H9 (cell line): ENCODE measurements around the gene HEYL. TPM values are rescaled to one million over a fixed set of nuclear protein-coding genes. Genes with fewer than 3 reads are reported as not detected.

Source experiments
- DNase-seq: peaks from one replicate; pipeline ENCODE4 v3.0.0-alpha.2; 2017
- H2AFZ ChIP-seq: one replicate; pipeline ENCODE4 v1.6.1; 2013; ENCODE audit warnings: mild to moderate bottlenecking, low read length, control low read depth, moderate library complexity
- H2AK5ac ChIP-seq: 2 replicates; pipeline ENCODE4 v1.6.1; 2013; ENCODE audit warnings: low read length, control low read depth, mixed read lengths; ENCODE audit not compliant: insufficient read length
- H2BK120ac ChIP-seq: one replicate; pipeline ENCODE4 v1.6.1; 2013; ENCODE audit warnings: low read depth, mild to moderate bottlenecking, low read length, control low read depth, inconsistent platforms; ENCODE audit not compliant: poor library complexity, severe bottlenecking
- H2BK12ac ChIP-seq: 2 replicates; pipeline ENCODE4 v1.6.1; 2013; ENCODE audit warnings: low read length, control low read depth, mixed read lengths, low read depth; ENCODE audit not compliant: insufficient read length
- H2BK15ac ChIP-seq: 2 replicates; pipeline ENCODE4 v1.6.1; 2013; ENCODE audit warnings: low read depth, low read length, control low read depth
- H2BK20ac ChIP-seq: one replicate; pipeline ENCODE4 v1.6.1; 2013; ENCODE audit warnings: low read depth, mild to moderate bottlenecking, low read length, control low read depth, inconsistent platforms; ENCODE audit not compliant: poor library complexity, severe bottlenecking
- H2BK5ac ChIP-seq: 2 replicates; pipeline ENCODE4 v1.6.1; 2013; ENCODE audit warnings: low read length, control low read depth, mixed read lengths; ENCODE audit not compliant: insufficient read length
- H3K14ac ChIP-seq: 2 replicates; pipeline ENCODE4 v1.6.1; 2013; ENCODE audit warnings: low read length, control low read depth; ENCODE audit not compliant: insufficient read depth
- H3K18ac ChIP-seq: 2 replicates; pipeline ENCODE4 v1.6.1; 2013; ENCODE audit warnings: low read depth, mild to moderate bottlenecking, mixed read lengths, low read length, control low read depth; ENCODE audit not compliant: insufficient read length
- H3K23ac ChIP-seq: 2 replicates; pipeline ENCODE4 v1.6.1; 2013; ENCODE audit warnings: low read length, control low read depth, mixed read lengths, low read depth; ENCODE audit not compliant: insufficient read length
- H3K23me2 ChIP-seq: 2 replicates; pipeline ENCODE4 v1.6.1; 2013; ENCODE audit warnings: low read depth, mild to moderate bottlenecking, mixed read lengths, low read length, control low read depth; ENCODE audit not compliant: insufficient read length, poor library complexity, severe bottlenecking
- H3K27ac ChIP-seq: 2 replicates; pipeline ENCODE4 v1.5.1; 2013; ENCODE audit warnings: low read length, control low read depth, mixed read lengths, low read depth; ENCODE audit not compliant: insufficient read length
- H3K27me3 ChIP-seq: 2 replicates; pipeline ENCODE4 v1.6.1; 2013; ENCODE audit warnings: low read length, control low read depth, inconsistent platforms; ENCODE audit not compliant: insufficient read depth
- H3K4ac ChIP-seq: 2 replicates; pipeline ENCODE4 v1.6.1; 2013; ENCODE audit warnings: low read depth, mild to moderate bottlenecking, control low read depth, inconsistent platforms, low read length, moderate library complexity
- H3K4me1 ChIP-seq: 2 replicates; pipeline ENCODE4 v1.6.1; 2013; ENCODE audit warnings: low read length, control low read depth, inconsistent platforms; ENCODE audit not compliant: insufficient read depth
- H3K4me2 ChIP-seq: 2 replicates; pipeline ENCODE4 v1.6.1; 2013; ENCODE audit warnings: low read length, control low read depth, mixed read lengths; ENCODE audit not compliant: insufficient read length, insufficient read depth
- H3K56ac ChIP-seq: 2 replicates; pipeline ENCODE4 v1.6.1; 2013; ENCODE audit warnings: low read depth, mild to moderate bottlenecking, mixed read lengths, low read length, control low read depth; ENCODE audit not compliant: insufficient read length
- H3K79me1 ChIP-seq: 2 replicates; pipeline ENCODE4 v1.6.1; 2013; ENCODE audit warnings: low read depth, mild to moderate bottlenecking, moderate library complexity, low read length, control low read depth, inconsistent platforms; ENCODE audit not compliant: insufficient read depth, poor library complexity, severe bottlenecking
- H3K79me2 ChIP-seq: 2 replicates; pipeline ENCODE4 v1.6.1; 2013; ENCODE audit warnings: low read length, control low read depth, inconsistent platforms; ENCODE audit not compliant: insufficient read depth
- H3K9ac ChIP-seq: 2 replicates; pipeline ENCODE4 v1.6.1; 2013; ENCODE audit warnings: low read length, control low read depth, mixed read lengths; ENCODE audit not compliant: insufficient read length; ENCODE audit errors: extremely low read depth
- H3K9me3 ChIP-seq: one replicate; pipeline ENCODE4 v1.6.1; 2013; ENCODE audit warnings: low read depth, low read length, inconsistent platforms; ENCODE audit not compliant: control insufficient read depth
- H3T11ph ChIP-seq: one replicate; pipeline ENCODE4 v1.6.1; 2013; ENCODE audit warnings: mild to moderate bottlenecking, low read length, control low read depth, inconsistent platforms
- H4K20me1 ChIP-seq: one replicate; pipeline ENCODE4 v1.6.1; 2013; ENCODE audit not compliant: control insufficient read depth, insufficient read length, insufficient read depth
- H4K5ac ChIP-seq: 2 replicates; pipeline ENCODE4 v1.6.1; 2013; ENCODE audit warnings: low read depth, mild to moderate bottlenecking, mixed read lengths, low read length, control low read depth; ENCODE audit not compliant: insufficient read length
- H4K8ac ChIP-seq: replicated peaks from 2 replicates; pipeline ENCODE4 v1.6.1; 2013; ENCODE audit warnings: low read length, control low read depth, mixed read lengths, low read depth; ENCODE audit not compliant: insufficient read length
- H4K91ac ChIP-seq: 2 replicates; pipeline ENCODE4 v1.6.1; 2013; ENCODE audit warnings: low read depth, mild to moderate bottlenecking, moderate library complexity, mixed read lengths, low read length, control low read depth; ENCODE audit not compliant: insufficient read length
- H3K27ac Mint-ChIP-seq, 3 experiments: 2 replicates in 2 of 3; 3 replicates in 1 of 3; pipeline ENCODE4 v1.8.0; 2020 to 2021; ENCODE audit warnings: mixed read lengths in 3 of 3, mild to moderate bottlenecking in 1 of 3, moderate library complexity in 1 of 3
- H3K27me3 Mint-ChIP-seq: 2 replicates; pipeline ENCODE4 v1.8.0; 2021; ENCODE audit warnings: low read depth, mild to moderate bottlenecking, moderate library complexity, mixed read lengths
- H3K36me3 Mint-ChIP-seq, 3 experiments: 2 replicates in 2 of 3; 3 replicates in 1 of 3; pipeline ENCODE4 v1.8.0; 2020 to 2021; ENCODE audit warnings: low read depth in 3 of 3, mixed read lengths in 3 of 3; ENCODE audit not compliant: insufficient read depth in 1 of 3
- H3K4me1 Mint-ChIP-seq, 2 experiments: 2 replicates each; pipeline ENCODE4 v1.8.0; 2020; ENCODE audit warnings: mixed read lengths in 2 of 2
- H3K4me3 Mint-ChIP-seq, 2 experiments: 2 replicates in 1 of 2; 3 replicates in 1 of 2; pipeline ENCODE4 v1.8.0; 2020 to 2021; ENCODE audit warnings: mild to moderate bottlenecking in 2 of 2, mixed read lengths in 2 of 2, moderate library complexity in 1 of 2
- H3K9me3 Mint-ChIP-seq, 2 experiments: 2 replicates in 1 of 2; 3 replicates in 1 of 2; pipeline ENCODE4 v1.8.0; 2020; ENCODE audit warnings: mild to moderate bottlenecking in 2 of 2, mixed read lengths in 2 of 2, moderate library complexity in 1 of 2
- WGBS: extraction: QIAGEN DNeasy Blood & Tissue Kit; methylation state at CpG from one replicate; pipeline ENCODE4 v1.1.7; 2013; ENCODE audit warnings: missing lambda C conversion rate, low lambda C conversion rate, mixed read lengths; ENCODE audit not compliant: insufficient read length; ENCODE audit errors: extremely low coverage; 5-methylcytosine and 5-hydroxymethylcytosine counted together
- total RNA-seq: library from RNA; stranded (reverse); gene quantifications from 2 replicates; pipeline ENCODE4 v1.2.1, GENCODE V29; 2021
- TF ChIP-seq, protein P1 (sequence below): fragments of 200-600 bp; sonication (generic); conservative IDR thresholded peaks from 3 replicates; pipeline ENCODE4 v1.8.0; 2021; ENCODE audit warnings: antibody characterized with exemption, mild to moderate bottlenecking

Gene HEYL
- total RNA-seq, 1 experiment from 2014 or later = 1.9 TPM

DNA sequence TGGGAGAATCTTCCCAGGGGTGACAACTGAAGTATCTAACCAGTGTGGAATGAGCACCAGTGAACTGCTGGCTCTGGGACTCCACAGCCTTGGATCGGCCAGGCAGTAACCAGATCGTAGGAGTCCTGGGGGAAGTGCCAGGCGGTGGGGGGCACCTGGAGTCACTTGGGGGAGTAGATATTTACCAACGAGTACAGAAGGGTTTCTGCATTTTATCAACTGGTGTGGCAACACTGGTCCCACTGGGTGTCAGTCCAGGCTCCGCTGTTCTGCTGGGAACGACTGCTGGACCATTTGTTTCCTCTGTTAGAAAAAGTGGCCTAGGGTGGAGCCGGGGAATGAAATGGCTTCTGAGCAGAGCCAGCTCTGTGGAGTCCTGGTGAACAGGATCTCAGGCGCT lies 14.4 kb downstream of the HEYL start:
- Histone ChIP-seq H3K14ac (no peak overlapping the region), H3K23me2 (no peaks in the 10 kb centered on the region), H3T11ph (no peak overlapping the region), H2AK5ac (no peak overlapping the region), H3K56ac (no peak overlapping the region), H3K4me1 (no peaks in the 10 kb centered on the region), H3K27ac (no peak overlapping the region), H3K79me1 (no peaks in the 10 kb centered on the region), H4K5ac (no peak overlapping the region), H3K23ac (no peak overlapping the region), H3K79me2 (no peaks in the 10 kb centered on the region), H3K9me3 (no peaks in the 10 kb centered on the region), H3K4ac (no peak overlapping the region), H3K18ac (no peak overlapping the region), H2BK20ac (no peak overlapping the region), H2AFZ (no peak overlapping the region), H3K27me3 (no peaks in the 10 kb centered on the region), H2BK5ac (no peak overlapping the region), H4K8ac (no peak overlapping the region), H3K4me2 (no peak overlapping the region), H2BK12ac (no peak overlapping the region), H4K91ac (no peak overlapping the region), H3K9ac (no peak overlapping the region), H4K20me1 (no peaks in the 10 kb centered on the region), H2BK120ac (no peak overlapping the region), H2BK15ac (no peak overlapping the region)
- no peaks in the 10 kb centered on the region for H3K9me3 Mint-ChIP-seq
- no peaks in the 10 kb centered on the region for H3K4me1 Mint-ChIP-seq
- peaks cover 88% of the 10 kb centered on the region for H3K27me3 Mint-ChIP-seq
- H3K27ac Mint-ChIP-seq = no peak overlapping the region
- H3K36me3 Mint-ChIP-seq = no peaks in the 10 kb centered on the region
- TF ChIP-seq, protein P1, sequence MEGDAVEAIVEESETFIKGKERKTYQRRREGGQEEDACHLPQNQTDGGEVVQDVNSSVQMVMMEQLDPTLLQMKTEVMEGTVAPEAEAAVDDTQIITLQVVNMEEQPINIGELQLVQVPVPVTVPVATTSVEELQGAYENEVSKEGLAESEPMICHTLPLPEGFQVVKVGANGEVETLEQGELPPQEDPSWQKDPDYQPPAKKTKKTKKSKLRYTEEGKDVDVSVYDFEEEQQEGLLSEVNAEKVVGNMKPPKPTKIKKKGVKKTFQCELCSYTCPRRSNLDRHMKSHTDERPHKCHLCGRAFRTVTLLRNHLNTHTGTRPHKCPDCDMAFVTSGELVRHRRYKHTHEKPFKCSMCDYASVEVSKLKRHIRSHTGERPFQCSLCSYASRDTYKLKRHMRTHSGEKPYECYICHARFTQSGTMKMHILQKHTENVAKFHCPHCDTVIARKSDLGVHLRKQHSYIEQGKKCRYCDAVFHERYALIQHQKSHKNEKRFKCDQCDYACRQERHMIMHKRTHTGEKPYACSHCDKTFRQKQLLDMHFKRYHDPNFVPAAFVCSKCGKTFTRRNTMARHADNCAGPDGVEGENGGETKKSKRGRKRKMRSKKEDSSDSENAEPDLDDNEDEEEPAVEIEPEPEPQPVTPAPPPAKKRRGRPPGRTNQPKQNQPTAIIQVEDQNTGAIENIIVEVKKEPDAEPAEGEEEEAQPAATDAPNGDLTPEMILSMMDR = no peak
- WGBS = no CpG with 5 or more reads among the region's 8 CpGs
- no peak overlapping the region for H3K4me3 Mint-ChIP-seq
- DNase-seq = no peak
